Measurements from ENCODE around the gene CKAP4.

- TF ChIP-seq, protein P1, sequence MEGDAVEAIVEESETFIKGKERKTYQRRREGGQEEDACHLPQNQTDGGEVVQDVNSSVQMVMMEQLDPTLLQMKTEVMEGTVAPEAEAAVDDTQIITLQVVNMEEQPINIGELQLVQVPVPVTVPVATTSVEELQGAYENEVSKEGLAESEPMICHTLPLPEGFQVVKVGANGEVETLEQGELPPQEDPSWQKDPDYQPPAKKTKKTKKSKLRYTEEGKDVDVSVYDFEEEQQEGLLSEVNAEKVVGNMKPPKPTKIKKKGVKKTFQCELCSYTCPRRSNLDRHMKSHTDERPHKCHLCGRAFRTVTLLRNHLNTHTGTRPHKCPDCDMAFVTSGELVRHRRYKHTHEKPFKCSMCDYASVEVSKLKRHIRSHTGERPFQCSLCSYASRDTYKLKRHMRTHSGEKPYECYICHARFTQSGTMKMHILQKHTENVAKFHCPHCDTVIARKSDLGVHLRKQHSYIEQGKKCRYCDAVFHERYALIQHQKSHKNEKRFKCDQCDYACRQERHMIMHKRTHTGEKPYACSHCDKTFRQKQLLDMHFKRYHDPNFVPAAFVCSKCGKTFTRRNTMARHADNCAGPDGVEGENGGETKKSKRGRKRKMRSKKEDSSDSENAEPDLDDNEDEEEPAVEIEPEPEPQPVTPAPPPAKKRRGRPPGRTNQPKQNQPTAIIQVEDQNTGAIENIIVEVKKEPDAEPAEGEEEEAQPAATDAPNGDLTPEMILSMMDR (IDR thresholded peaks at IDR 0.05; ENCODE audit: low read length) = no peak
- no peak for TF ChIP-seq EZH2 (IDR thresholded peaks at IDR 0.05; ENCODE audit: borderline replicate concordance, low read length)
These were observed 52.2 kb downstream of the CKAP4 start for GRCh38 chr12:106195621-106196027.

Measured in OCI-LY1 (cell line).